Measurements from ENCODE around the gene UBR4.

UBR4 gene

DNA sequence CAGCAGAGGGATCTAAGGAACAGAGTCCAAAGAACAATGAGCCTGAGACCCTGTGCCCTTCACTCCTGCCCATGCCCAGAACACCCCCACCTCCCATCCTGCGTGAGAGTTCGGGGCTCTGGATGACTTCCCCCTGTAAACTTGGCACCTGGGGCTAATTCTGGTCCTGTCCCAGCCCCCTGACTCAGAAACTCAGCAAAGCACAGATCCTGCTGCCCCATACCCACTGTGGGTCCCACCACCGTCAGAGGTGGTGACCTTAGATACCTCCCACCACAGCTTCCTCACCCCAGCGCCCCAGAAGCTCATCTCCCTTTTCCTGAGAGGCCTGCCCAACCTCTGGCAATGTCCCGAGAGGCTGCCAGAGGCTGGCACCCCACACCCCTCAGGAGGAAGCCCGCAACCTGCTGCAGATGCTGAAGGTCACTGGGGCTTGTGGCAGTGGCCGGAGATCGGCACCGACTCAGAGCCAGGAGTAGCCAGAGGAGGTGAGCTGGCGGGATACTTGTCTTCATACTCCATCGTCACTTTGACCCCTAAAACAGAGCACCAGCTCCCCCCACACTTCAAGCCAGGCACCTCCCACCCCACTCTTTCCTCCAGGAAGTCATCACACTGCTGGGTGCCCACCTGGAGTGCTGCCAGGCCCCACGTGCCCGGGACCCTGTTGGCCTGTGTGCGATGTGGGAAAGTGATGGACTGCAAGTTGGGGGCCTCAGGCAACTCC, 142.0 kb downstream of the UBR4 start:
- TF ChIP-seq, protein P1, sequence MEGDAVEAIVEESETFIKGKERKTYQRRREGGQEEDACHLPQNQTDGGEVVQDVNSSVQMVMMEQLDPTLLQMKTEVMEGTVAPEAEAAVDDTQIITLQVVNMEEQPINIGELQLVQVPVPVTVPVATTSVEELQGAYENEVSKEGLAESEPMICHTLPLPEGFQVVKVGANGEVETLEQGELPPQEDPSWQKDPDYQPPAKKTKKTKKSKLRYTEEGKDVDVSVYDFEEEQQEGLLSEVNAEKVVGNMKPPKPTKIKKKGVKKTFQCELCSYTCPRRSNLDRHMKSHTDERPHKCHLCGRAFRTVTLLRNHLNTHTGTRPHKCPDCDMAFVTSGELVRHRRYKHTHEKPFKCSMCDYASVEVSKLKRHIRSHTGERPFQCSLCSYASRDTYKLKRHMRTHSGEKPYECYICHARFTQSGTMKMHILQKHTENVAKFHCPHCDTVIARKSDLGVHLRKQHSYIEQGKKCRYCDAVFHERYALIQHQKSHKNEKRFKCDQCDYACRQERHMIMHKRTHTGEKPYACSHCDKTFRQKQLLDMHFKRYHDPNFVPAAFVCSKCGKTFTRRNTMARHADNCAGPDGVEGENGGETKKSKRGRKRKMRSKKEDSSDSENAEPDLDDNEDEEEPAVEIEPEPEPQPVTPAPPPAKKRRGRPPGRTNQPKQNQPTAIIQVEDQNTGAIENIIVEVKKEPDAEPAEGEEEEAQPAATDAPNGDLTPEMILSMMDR (IDR thresholded peaks at IDR 0.05; ENCODE audit: insufficient read depth, low read depth, low read length, missing control alignments) = no peak
- no peak for DNase-seq (ENCODE audit: low read depth)
- no peak overlapping the region for H3K4me3 ChIP-seq (ENCODE audit: low read depth, low read length)

DNA sequence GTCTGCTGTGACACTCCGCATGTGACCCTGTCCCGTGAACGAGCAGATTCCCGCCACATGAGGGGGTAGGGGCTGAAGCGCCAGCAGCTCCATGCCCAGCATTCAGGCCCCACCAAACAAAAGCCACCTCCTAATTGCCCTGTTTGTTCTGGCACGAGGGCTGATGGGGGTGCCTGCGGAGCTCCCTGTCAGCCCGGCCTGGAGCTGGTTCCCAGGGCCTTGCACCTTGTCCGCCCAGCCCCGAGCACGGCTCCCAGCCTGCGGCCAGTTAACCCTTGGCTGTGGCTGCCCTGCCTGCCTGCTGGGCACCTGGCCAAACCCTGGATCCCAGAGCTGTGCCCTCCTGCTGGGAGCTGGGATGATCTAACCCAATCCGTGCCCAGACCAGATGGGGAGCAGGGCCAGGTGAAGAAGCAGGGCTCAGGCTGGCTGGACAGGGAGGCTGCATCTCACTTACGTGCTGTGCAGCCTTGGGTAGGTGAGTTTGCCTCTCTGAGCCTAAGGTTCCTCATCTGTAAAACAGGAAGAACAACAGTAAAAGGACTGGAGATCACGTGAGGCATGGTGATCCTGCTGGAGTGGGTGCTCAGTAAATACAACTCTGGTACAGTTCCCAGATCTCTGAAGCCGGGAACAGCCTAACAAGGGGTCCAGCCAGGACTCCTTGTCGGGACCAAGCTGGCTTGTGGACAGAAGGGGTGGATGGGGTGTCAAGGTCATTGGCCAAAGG, 142.7 kb downstream of the UBR4 start:
- TF ChIP-seq, protein P1 (IDR thresholded peaks at IDR 0.05; ENCODE audit: insufficient read depth, low read depth, low read length, missing control alignments) = no peak
- no peak overlapping the region for H3K4me3 ChIP-seq (ENCODE audit: low read depth, low read length)
- no peak for DNase-seq (ENCODE audit: low read depth)

DNA sequence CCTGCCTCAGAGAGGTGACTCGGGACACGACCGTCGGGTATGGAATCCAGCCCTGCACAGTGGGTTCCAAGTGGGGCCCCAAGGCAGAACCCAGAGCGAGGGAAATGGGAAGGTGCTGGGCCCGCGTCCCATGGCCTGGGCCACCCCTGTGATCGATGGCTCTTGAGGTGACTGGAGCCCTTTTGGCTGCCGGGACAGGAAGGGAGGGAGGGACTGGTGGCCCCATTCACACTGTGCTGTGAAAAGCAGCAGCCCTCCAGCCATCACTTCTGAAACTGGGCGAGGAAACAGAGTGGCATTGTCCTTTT, 143.2 kb downstream of the UBR4 start:
- TF ChIP-seq, protein P1 (IDR thresholded peaks at IDR 0.05; ENCODE audit: insufficient read depth, low read depth, low read length, missing control alignments) = no peak
- peak; percentile 13 for DNase-seq (ENCODE audit: low read depth)
- no peak overlapping the region for H3K4me3 ChIP-seq (ENCODE audit: low read depth, low read length)

DNA sequence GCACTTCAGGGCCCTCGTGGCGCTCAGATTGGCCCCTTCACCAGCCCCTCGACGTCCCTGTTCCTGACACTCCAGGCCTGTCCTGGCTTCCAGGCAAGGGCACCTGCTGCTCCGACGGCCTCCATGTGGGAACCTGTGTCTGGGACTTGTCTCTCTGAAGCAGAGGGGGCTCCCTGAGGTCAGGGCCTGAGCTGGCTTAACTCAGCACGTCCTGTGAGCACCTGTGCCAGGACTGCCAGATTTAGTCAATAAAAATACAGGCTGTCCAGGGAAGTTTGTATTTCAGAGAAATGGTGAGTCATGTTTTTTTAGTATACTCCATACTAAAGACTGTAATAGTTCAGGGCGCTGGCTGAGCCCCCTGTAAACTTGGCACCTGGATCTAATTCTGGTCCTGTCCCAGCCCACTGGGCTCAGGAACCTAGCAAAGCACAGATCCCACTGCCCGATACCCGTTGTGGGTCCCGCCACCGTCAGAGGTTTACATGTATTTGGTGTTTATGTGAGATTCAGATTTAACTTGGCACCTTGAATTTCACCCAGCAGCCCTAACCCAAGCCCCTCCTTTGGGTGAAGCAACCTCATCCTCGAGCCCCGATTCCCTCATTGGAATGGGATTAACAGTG, 143.7 kb downstream of the UBR4 start:
- H3K4me3 ChIP-seq (ENCODE audit: low read depth, low read length) = no peak overlapping the region
- TF ChIP-seq, protein P1 (IDR thresholded peaks at IDR 0.05; ENCODE audit: insufficient read depth, low read depth, low read length, missing control alignments) = no peak
- no peak for DNase-seq (ENCODE audit: low read depth)

DNA sequence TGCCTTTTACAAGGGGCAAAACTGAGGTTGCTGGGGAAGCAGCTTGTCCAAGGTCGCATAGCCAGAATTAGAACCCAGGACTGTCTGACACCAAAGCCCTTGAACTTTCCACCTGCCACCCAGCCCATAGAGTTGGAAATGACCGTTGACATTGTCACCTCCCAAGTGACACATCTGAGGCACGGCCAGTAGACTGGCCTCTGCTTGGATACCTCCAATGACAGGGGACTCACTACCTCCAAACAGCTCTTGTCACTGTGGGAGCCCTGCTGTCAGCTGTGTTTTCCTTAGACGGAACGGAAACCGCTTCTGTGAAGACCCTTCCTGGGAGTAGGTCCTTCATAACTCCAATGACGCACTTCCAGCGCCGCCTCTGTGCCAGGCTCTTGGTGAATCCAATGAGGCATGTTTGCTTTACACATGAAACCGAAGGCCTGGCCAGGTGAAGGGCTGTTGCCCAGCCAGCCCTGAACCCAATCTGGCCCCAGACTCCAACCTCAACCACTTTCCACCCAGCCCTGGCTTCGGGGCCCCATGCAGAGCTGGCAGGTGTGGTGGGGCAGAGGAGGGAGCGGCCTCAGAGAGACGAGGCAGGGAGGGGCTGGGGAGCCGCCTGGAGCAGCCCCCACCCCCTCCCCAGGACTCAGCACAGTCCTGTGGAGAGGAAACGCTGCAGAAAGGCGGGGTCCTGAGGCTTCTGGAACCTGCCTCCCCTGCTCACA, 144.4 kb downstream of the UBR4 start:
- no peak for DNase-seq (ENCODE audit: low read depth)
- TF ChIP-seq, protein P1 (IDR thresholded peaks at IDR 0.05; ENCODE audit: insufficient read depth, low read depth, low read length, missing control alignments) = no peak
- H3K4me3 ChIP-seq (ENCODE audit: low read depth, low read length) = no peak overlapping the region

DNA sequence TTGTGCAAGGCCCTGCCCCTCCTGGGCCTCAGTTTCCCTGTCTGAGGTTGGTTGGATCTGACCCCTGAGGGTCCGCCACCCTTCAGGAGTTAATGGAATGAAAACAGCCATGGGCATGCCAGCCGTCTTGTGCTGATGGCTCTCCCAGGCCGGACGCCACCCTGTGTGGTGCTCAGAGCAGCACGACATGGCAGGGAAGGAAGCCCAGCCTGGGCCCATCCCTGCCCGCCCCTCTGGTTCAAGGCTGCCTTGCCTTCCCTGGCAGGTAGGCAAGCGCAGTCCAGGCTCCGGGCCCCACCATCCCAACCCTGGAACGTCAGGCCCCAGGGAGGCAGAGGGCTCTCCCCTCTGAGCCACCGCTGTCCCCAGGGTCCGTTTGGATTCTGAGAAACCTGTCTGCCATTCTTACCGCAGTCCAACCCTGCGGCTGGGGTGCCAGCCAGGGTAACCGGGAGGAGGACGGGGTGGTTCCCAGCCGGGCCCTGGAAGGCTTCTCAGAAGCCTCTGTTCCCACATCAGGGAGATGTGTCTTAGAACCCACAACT, 145.1 kb downstream of the UBR4 start:
- no peak for DNase-seq (ENCODE audit: low read depth)
- TF ChIP-seq, protein P1 (IDR thresholded peaks at IDR 0.05; ENCODE audit: insufficient read depth, low read depth, low read length, missing control alignments) = no peak
- no peak overlapping the region for H3K4me3 ChIP-seq (ENCODE audit: low read depth, low read length)

All from GM12865 (cell line).